K562 (cell line): ENCODE data around the gene GJC2. TPM values are rescaled to one million over a fixed set of nuclear protein-coding genes. Genes with fewer than 3 reads are reported as not detected.
A peak's percentile ranks its signal among the peaks of the same experiment; 100 is the strongest.

ENCODE experiments used
- ATAC-seq: fragments of 200-7000 bp; cut with Tn5 transposase; 3 replicates; pipeline ENCODE4 v1.9.1; 2020; ENCODE audit warnings: moderate library complexity
- BruUV-seq: library from RNA; stranded (reverse); fragments of 400-500 nt; replicated peaks from 2 replicates; lab custom pipeline; 2021; lab: Mats Ljungman, UMichigan
- CTCF ChIA-PET: fragments of 300-600 bp; formaldehyde crosslinking; extraction: SDS; loops from one replicate; lab custom pipeline; 2021; ENCODE audit warnings: low intra/inter-chr PET ratio; lab: Yijun Ruan, JAX
- POLR2A ChIA-PET: fragments of 300-600, 350-650 bp; sonication (Branson Sonifier 250); formaldehyde crosslinking; extraction: SDS; loops from one replicate; lab custom pipeline; 2021; ENCODE audit warnings: antibody characterized with exemption, inconsistent platforms; lab: Yijun Ruan, JAX
- DNase-seq, 4 experiments: peaks; one replicate each; pipeline versions ENCODE4 v3.0.0 to v3.0.0-alpha.2; 2011 to 2018; ENCODE audit warnings: low spot score in 3 of 4, mixed read lengths in 3 of 4; ENCODE audit errors: extremely low read depth in 1 of 4
- FAIRE-seq: peaks from 2 replicates; lab custom pipeline; 2011; peaks lifted over from hg19 to GRCh38; lab: Jason Lieb, UNC
- H2AFZ ChIP-seq: 2 replicates; pipeline ENCODE4 v1.6.0; 2011; ENCODE audit warnings: low read depth, low read length, control low read depth, inconsistent platforms
- H3K27ac ChIP-seq: fragments of 200-600 bp; 3 replicates; pipeline ENCODE4 v1.8.0; 2011; ENCODE audit warnings: low read depth, mild to moderate bottlenecking, control low read depth, inconsistent platforms, low read length, moderate library complexity, mixed read lengths; ENCODE audit errors: extremely low read depth
- H3K27me3 ChIP-seq, 2 experiments: fragments of 300-600 bp in 1 of 2; 2 replicates in 1 of 2; 3 replicates in 1 of 2; pipeline versions ENCODE4 v1.6.0 to v1.8.0; 2011; ENCODE audit warnings: inconsistent platforms in 2 of 2, low read length in 2 of 2, mild to moderate bottlenecking in 1 of 2, mixed read lengths in 1 of 2, moderate library complexity in 1 of 2; ENCODE audit not compliant: control insufficient read depth in 2 of 2, insufficient read depth in 2 of 2
- H3K36me3 ChIP-seq: fragments of 300-600 bp; 3 replicates; pipeline ENCODE4 v1.8.0; 2011; ENCODE audit warnings: mild to moderate bottlenecking, low read length, inconsistent platforms; ENCODE audit not compliant: control insufficient read depth, insufficient read depth
- H3K4me1 ChIP-seq, 2 experiments: fragments of 200-600 bp in 1 of 2; replicated peaks in 1 of 2; 2 replicates in 1 of 2; 3 replicates in 1 of 2; pipeline versions ENCODE4 v1.5.1 to v1.8.0; 2011; ENCODE audit warnings: inconsistent platforms in 2 of 2, low read length in 2 of 2, mild to moderate bottlenecking in 1 of 2, mixed read lengths in 1 of 2, moderate library complexity in 1 of 2; ENCODE audit not compliant: control insufficient read depth in 2 of 2, insufficient read depth in 2 of 2
- H3K4me2 ChIP-seq: 2 replicates; pipeline ENCODE4 v1.6.1; 2011; ENCODE audit warnings: low read length, control low read depth, inconsistent platforms, mixed read lengths; ENCODE audit not compliant: insufficient read depth
- H3K4me3 ChIP-seq: fragments of 200-600 bp; sonication (generic), shearing (Covaris generic); 2 replicates; pipeline ENCODE4 v1.5.1; 2016; ENCODE audit warnings: control low read depth, inconsistent platforms
- H3K79me2 ChIP-seq: fragments of 200-600 bp; 3 replicates; pipeline ENCODE4 v1.8.0; 2011; ENCODE audit warnings: low read length, inconsistent platforms; ENCODE audit not compliant: control insufficient read depth, insufficient read depth
- H3K9ac ChIP-seq, 2 experiments: 2 replicates each; pipeline versions ENCODE4 v1.6.0 to v1.6.1; 2011; ENCODE audit warnings: low read depth in 2 of 2, low read length in 2 of 2, control low read depth in 1 of 2, inconsistent platforms in 1 of 2, mild to moderate bottlenecking in 1 of 2, mixed read lengths in 1 of 2; ENCODE audit not compliant: insufficient read depth in 1 of 2
- H3K9me1 ChIP-seq: one replicate; pipeline ENCODE4 v1.6.0; 2011; ENCODE audit warnings: inconsistent platforms, mild to moderate bottlenecking, low read length, moderate library complexity; ENCODE audit not compliant: control insufficient read depth, insufficient read depth
- H3K9me3 ChIP-seq: replicated peaks from 2 replicates; pipeline ENCODE4 v1.5.1; 2011; ENCODE audit warnings: low read depth, low read length, inconsistent platforms; ENCODE audit not compliant: control insufficient read depth, insufficient read depth
- H4K20me1 ChIP-seq: replicated peaks from 2 replicates; pipeline ENCODE4 v1.6.1; 2011; ENCODE audit warnings: low read length, inconsistent platforms, mixed read lengths; ENCODE audit not compliant: control insufficient read depth, insufficient read depth
- CHD4 ChIP-seq: fragments of 200-600 bp; sonication (generic); IDR thresholded peaks from 3 replicates; pipeline ENCODE4 v1.6.1; 2012; ENCODE audit warnings: low read depth, mild to moderate bottlenecking, mixed read lengths, low read length, inconsistent platforms; ENCODE audit not compliant: insufficient read depth, insufficient replicate concordance, poor library complexity, severe bottlenecking
- CXXC5 ChIP-seq: fragments of 250-450 bp; sonication (Bioruptor Pico); IDR thresholded peaks from 2 replicates; pipeline ENCODE4 v1.8.0; 2022; ENCODE audit warnings: inconsistent platforms, mild to moderate bottlenecking, moderate library complexity
- DIDO1 ChIP-seq: fragments of 450-650 bp; IDR thresholded peaks from 2 replicates; pipeline ENCODE4 v1.6.1; 2016; ENCODE audit warnings: low read depth, missing biosample characterization, missing genetic modification characterization
- HDGF ChIP-seq: fragments of 450-650 bp; IDR thresholded peaks from 2 replicates; pipeline ENCODE4 v1.6.1; 2016
- MCM7 ChIP-seq, 2 experiments: fragments of 450-650 bp; IDR thresholded peaks; 2 replicates each; pipeline ENCODE4 v1.6.1; 2016 to 2018
- NFATC3 ChIP-seq: fragments of 450-650 bp; IDR thresholded peaks from 2 replicates; pipeline ENCODE4 v1.6.1; 2017; ENCODE audit warnings: mild to moderate bottlenecking
- NR2C1 ChIP-seq, 2 experiments: fragments of 450-650 bp; IDR thresholded peaks; 2 replicates each; pipeline ENCODE4 v1.6.1; 2017; ENCODE audit warnings: mild to moderate bottlenecking in 2 of 2, antibody characterized with exemption in 1 of 2, inconsistent platforms in 1 of 2, missing compliant biosample characterization in 1 of 2, missing genetic modification characterization in 1 of 2
- NR2C2 ChIP-seq, 2 experiments: fragments of 200-800 bp in 1 of 2; sonication (Bioruptor generic) in 1 of 2; sonication (generic) in 1 of 2; formaldehyde crosslinking in 1 of 2; IDR thresholded peaks; 2 replicates each; pipeline versions ENCODE4 v1.6.1 to v1.8.0; 2016 to 2022; ENCODE audit warnings: mild to moderate bottlenecking in 1 of 2, missing compliant biosample characterization in 1 of 2, missing genetic modification characterization in 1 of 2, missing genetic modification reagents in 1 of 2
- PTTG1 ChIP-seq: fragments of 450-650 bp; IDR thresholded peaks from 2 replicates; pipeline ENCODE4 v1.6.1; 2016; ENCODE audit warnings: low read depth, mild to moderate bottlenecking, missing genetic modification characterization, missing compliant biosample characterization
- PURB ChIP-seq: sonication (generic); formaldehyde crosslinking; IDR thresholded peaks from 2 replicates; pipeline ENCODE4 v1.9.0; 2021; ENCODE audit warnings: low read depth, mild to moderate bottlenecking, missing genetic modification reagents
- RBM39 ChIP-seq: fragments of 200-400 bp; formaldehyde crosslinking; optimal IDR thresholded peaks from 2 replicates; pipeline ENCODE3; 2018; ENCODE audit warnings: low read depth, low read length
- SNRNP70 ChIP-seq: fragments of 200-400 bp; formaldehyde crosslinking; optimal IDR thresholded peaks from 2 replicates; pipeline ENCODE3; 2017; ENCODE audit warnings: low read depth, low read length
- TARDBP ChIP-seq: fragments of 450-650 bp; IDR thresholded peaks from 2 replicates; pipeline ENCODE4 v1.6.1; 2016
- TFAM ChIP-seq: fragments of 250-450 bp; sonication (Bioruptor Pico); conservative IDR thresholded peaks from 2 replicates; pipeline ENCODE4 v1.5.0; 2021; ENCODE audit warnings: mild to moderate bottlenecking, moderate library complexity
- XRCC4 ChIP-seq: IDR thresholded peaks from one replicate; pipeline ENCODE4 v1.6.1; 2011; ENCODE audit not compliant: insufficient read depth, insufficient read length; ENCODE audit errors: extremely low read depth
- ZC3H11A ChIP-seq: IDR thresholded peaks from 2 replicates; pipeline ENCODE4 v1.6.1; 2012; ENCODE audit warnings: low read depth, low read length, improper control_type of control experiment
- ZC3H8 ChIP-seq: fragments of 450-650 bp; IDR thresholded peaks from 2 replicates; pipeline ENCODE4 v1.6.1; 2017
- ZNF431 ChIP-seq: sonication (generic); formaldehyde crosslinking; IDR thresholded peaks from 2 replicates; pipeline ENCODE4 v1.8.0; 2022; ENCODE audit warnings: mild to moderate bottlenecking, missing genetic modification reagents
- ZNF584 ChIP-seq: fragments of 200-800 bp; sonication (Bioruptor generic); IDR thresholded peaks from 2 replicates; pipeline ENCODE4 v1.6.1; 2016; ENCODE audit warnings: low read depth, mild to moderate bottlenecking, missing genetic modification characterization, missing compliant biosample characterization
- WGBS: fragments of 100-300 bp; shearing (Covaris generic); methylation state at CpG from one replicate; pipeline ENCODE4 v1.1.6; 2016; ENCODE audit warnings: low coverage, mixed read lengths; ENCODE audit not compliant: insufficient coverage; ENCODE audit errors: missing lambda C conversion rate; 5-methylcytosine and 5-hydroxymethylcytosine counted together
- in situ Hi-C: fragments of 300-500 bp; cut with MboI; formaldehyde crosslinking; loops from 4 replicates; pipeline ENCODE4 v1.15.0; 2018; ENCODE audit warnings: inconsistent platforms, mixed read lengths
- intact Hi-C: fragments of 100-400 bp; cut with micrococcal nuclease; formaldehyde crosslinking; loops from 2 replicates; pipeline ENCODE4 v1.14.2; 2022
- polyA plus RNA-seq, 8 experiments: library from polyadenylated mRNA; depleted of rRNA in 4 of 8; stranded (reverse) in 5 of 8; unstranded in 3 of 8; fragments of >200 nt; fragmentation: Nextera tagmentation in 2 of 8; fragmentation: Illumina TruSeq in 1 of 8; extraction: Ambion mirVana in 2 of 8; extraction: Trizol in 1 of 8; gene quantifications; 2 replicates each; pipeline versions ENCODE4 v1.2.1 to v1.2.3, GENCODE V29; 2011 to 2014; ENCODE audit warnings: inconsistent platforms in 1 of 8, missing spikeins in 1 of 8
- total RNA-seq, 7 experiments: library from RNA; depleted of rRNA in 6 of 7; stranded (reverse); fragments of >200 nt in 6 of 7; fragmentation: Illumina TruSeq in 2 of 7; extraction: Trizol in 2 of 7; gene quantifications; 2 replicates each; pipeline versions ENCODE4 v1.2.1 to v1.2.3, GENCODE V29; 2011 to 2021; ENCODE audit warnings: low replicate concordance in 1 of 7
- TF ChIP-seq, protein P1 (sequence below): fragments of 450-650 bp; IDR thresholded peaks from 2 replicates; pipeline ENCODE4 v1.6.1; 2016; ENCODE audit warnings: antibody characterized with exemption

The GJC2 gene
- total and polyA plus RNA-seq, 9 of the 15 experiments (the other 6 are each of a cell fraction or from before 2014, with no cell fraction given), result 0.03 to 0.62 (median 0.11) TPM; not detected in 2

GRCh38 chr1:228122921-228123441 lies 26.7 kb upstream of the GJC2 start (continued):
- TF ChIP-seq NR2C2 (CRISPR knock-in tag; IDR thresholded peaks at IDR 0.05), result no peak
- TF ChIP-seq NR2C2 (tag; IDR thresholded peaks at IDR 0.05), result peak; percentile 51; the same call in 1 of the 2 replicates
- no peak for TF ChIP-seq PURB (CRISPR knock-in tag)
- TF ChIP-seq ZC3H8, result no peak
- TF ChIP-seq ZNF431 (CRISPR knock-in tag), result no peak
- no peak for TF ChIP-seq SNRNP70
- TF ChIP-seq HDGF, result no peak
- no peak for TF ChIP-seq NR2C1 (IDR thresholded peaks at IDR 0.05)
- TF ChIP-seq NR2C1 (tag; IDR thresholded peaks at IDR 0.05), result 0 out of 2 replicates have a peak, but pooled peaks have one; percentile 26

DNA sequence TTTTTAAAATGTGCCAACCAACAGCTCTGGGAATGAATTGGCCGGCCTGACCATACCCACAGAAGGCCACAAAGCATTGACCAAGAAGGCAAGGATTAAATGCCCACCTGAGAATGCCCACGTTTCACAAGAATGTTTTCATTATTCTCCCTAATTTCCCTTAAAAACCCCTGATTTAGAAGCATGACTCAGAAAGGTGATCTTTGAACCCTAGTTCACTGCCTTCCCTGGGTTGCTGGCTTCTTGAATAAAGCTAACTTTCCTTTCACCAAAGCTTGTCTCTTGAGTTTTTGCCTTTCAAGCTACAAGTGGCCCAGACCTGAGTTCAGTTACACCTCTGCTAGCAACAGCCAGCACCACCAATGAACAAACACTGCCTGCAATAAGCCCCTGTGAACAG lies 26.2 kb upstream of the GJC2 start:
- DNase-seq (no peak), ATAC-seq (no peak)
- 23% methylated on average over 2 of the region's 2 CpGs for WGBS
- TF ChIP-seq ZC3H11A (no peak), CHD4 (no peak), PTTG1 (tag) (no peak), CXXC5 (CRISPR knock-in tag) (no peak), NFATC3 (no peak), NR2C1 (IDR thresholded peaks at IDR 0.05) (no peak), NR2C1 (tag; IDR thresholded peaks at IDR 0.05) (no peak), TARDBP (no peak), XRCC4 (no peak), ZNF584 (CRISPR knock-in tag) (no peak), TFAM (CRISPR knock-in tag) (no peak), DIDO1 (tag) (no peak), RBM39 (no peak), MCM7 (IDR thresholded peaks at IDR 0.05) (no peak)
- TF ChIP-seq, protein P1, sequence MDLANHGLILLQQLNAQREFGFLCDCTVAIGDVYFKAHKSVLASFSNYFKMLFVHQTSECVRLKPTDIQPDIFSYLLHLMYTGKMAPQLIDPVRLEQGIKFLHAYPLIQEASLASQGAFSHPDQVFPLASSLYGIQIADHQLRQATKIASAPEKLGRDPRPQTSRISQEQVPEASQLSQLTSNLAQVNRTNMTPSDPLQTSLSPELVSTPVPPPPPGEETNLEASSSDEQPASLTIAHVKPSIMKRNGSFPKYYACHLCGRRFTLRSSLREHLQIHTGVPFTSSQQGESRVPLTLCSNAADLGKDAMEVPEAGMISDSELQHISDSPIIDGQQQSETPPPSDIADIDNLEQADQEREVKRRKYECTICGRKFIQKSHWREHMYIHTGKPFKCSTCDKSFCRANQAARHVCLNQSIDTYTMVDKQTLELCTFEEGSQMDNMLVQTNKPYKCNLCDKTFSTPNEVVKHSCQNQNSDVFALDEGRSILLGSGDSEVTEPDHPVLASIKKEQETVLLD, result no peak

More for the DNA sequence above, 26.2 kb upstream of the GJC2 start:
- in situ Hi-C loops (no loop called here), intact Hi-C loops (no loop called here)
- Histone ChIP-seq H3K27me3 (no peaks in the 10 kb centered on the region), H3K9me1 (no peaks in the 10 kb centered on the region), H3K4me2 (no peak overlapping the region), H3K79me2 (no peaks in the 10 kb centered on the region), H3K4me1 (peaks cover 0 to 3% of the 10 kb centered on the region in 2 experiments; a peak in 2 of 5 replicates), H4K20me1 (no peaks in the 10 kb centered on the region), H3K36me3 (no peaks in the 10 kb centered on the region), H3K9ac (no peak overlapping the region), H2AFZ (no peak overlapping the region), H3K4me3 (no peak overlapping the region), H3K9me3 (no peaks in the 10 kb centered on the region), H3K27ac (no peak overlapping the region)
- no TSS peak for BruUV-seq
- POLR2A ChIA-PET, result interaction anchor here (0.7 to 2.0 kb wide), 4 partner anchors 8 to 335 kb away, joined by 3 to 6 read pairs (median 3); a partner anchor contains a TSS
- CTCF ChIA-PET, result no interaction called here
- no peak for FAIRE-seq
